ENCODE data around the gene IREB2.

IREB2 gene

GRCh38 chr15:78453447-78453846, 15.4 kb downstream of the IREB2 start:
- Histone ChIP-seq H3K36me3 (peaks cover 4% of the 10 kb centered on the region), H3K9me3 (ENCODE audit: severe bottlenecking) (no peaks in the 10 kb centered on the region), H3K4me3 (ENCODE audit: low read depth, low read length) (no peak overlapping the region), H3K27ac (no peak overlapping the region), H3K27me3 (ENCODE audit: insufficient read depth, low read depth, severe bottlenecking) (no peaks in the 10 kb centered on the region)
- DNase-seq: no peak
- TF ChIP-seq CTCF (IDR thresholded peaks at IDR 0.05; ENCODE audit: low read depth, low read length): no peak

- H3K27me3 ChIP-seq (ENCODE audit: insufficient read depth, low read depth, severe bottlenecking): no peaks in the 10 kb centered on the region
- H3K36me3 ChIP-seq: peaks cover 2% of the 10 kb centered on the region
- TF ChIP-seq CTCF (IDR thresholded peaks at IDR 0.05; ENCODE audit: low read depth, low read length): no peak
- DNase-seq: no peak
- no peaks in the 10 kb centered on the region for H3K9me3 ChIP-seq (ENCODE audit: severe bottlenecking)
- H3K27ac ChIP-seq: no peak overlapping the region
- H3K4me3 ChIP-seq (ENCODE audit: low read depth, low read length): no peak overlapping the region
These were observed 17.0 kb downstream of the IREB2 start for GRCh38 chr15:78454992-78455391.

DNA sequence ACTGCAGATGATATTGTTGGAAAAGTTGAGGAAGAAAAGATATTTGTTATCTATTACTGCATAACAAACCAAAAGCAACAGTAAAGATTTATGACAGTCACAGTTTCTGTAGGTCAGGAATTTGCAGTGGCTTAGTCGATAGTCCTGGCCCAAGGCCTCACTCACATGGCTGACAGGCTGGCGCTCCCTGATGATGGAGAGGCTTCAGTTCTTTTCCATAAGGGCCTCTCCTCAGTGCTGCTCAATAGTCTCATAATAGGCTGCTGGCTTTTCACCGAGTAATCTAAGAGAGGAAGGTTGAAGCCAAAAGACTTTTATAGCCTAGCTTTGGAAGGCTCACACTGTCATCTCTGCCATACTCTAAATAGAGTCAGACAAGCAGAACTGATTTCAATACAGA, 17.7 kb downstream of the IREB2 start:
- TF ChIP-seq CTCF (IDR thresholded peaks at IDR 0.05; ENCODE audit: low read depth, low read length): no peak
- Histone ChIP-seq H3K36me3 (peaks cover 3% of the 10 kb centered on the region), H3K27me3 (ENCODE audit: insufficient read depth, low read depth, severe bottlenecking) (no peaks in the 10 kb centered on the region), H3K4me3 (ENCODE audit: low read depth, low read length) (no peak overlapping the region), H3K9me3 (ENCODE audit: severe bottlenecking) (no peaks in the 10 kb centered on the region), H3K27ac (no peak overlapping the region)
- no peak for DNase-seq

DNA sequence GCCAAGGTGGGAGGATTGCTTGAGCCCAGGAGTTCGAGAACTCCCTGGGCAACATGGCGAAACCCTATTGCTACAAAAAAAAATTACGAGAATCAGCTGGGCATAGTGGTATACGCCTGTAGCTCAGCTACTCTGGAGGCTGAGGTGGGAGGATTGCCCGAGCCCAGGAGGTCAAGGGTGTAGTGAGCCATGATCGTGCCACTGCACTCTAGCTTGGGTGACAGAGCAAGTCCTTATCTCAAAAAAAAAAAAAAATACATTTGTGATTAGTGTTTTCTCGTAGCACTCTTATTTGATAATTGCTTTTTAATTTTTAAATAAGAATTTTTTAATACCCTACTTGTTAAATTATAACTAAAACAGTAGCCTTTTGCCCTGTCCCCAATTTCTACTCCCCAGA, 18.4 kb downstream of the IREB2 start:
- DNase-seq: no peak
- no peak for TF ChIP-seq CTCF (IDR thresholded peaks at IDR 0.05; ENCODE audit: low read depth, low read length)
- Histone ChIP-seq H3K27me3 (ENCODE audit: insufficient read depth, low read depth, severe bottlenecking) (no peaks in the 10 kb centered on the region), H3K36me3 (peaks cover 6% of the 10 kb centered on the region), H3K9me3 (ENCODE audit: severe bottlenecking) (no peaks in the 10 kb centered on the region), H3K27ac (no peak overlapping the region), H3K4me3 (ENCODE audit: low read depth, low read length) (no peak overlapping the region)

DNA sequence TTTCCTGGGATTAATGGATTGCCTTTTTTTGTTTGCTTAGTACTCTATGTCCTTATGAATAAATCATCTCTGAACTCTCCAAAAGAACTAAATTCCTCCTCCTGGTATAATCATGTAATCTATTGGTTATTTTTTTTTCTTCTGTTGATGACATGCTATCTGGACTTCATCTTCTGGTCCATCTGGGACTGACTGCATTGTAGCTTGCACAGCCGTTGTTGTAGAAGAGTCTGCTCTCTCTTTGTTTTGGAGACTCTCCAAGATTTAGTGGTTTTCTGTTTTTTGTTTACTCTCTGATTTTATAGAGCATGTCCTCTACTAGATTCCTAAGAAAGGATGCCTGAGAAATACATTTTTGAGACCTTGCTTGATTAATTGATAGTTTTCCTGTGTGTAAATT, 19.1 kb downstream of the IREB2 start:
- H3K27me3 ChIP-seq (ENCODE audit: insufficient read depth, low read depth, severe bottlenecking): no peaks in the 10 kb centered on the region
- no peak overlapping the region for H3K4me3 ChIP-seq (ENCODE audit: low read depth, low read length)
- peaks cover 6% of the 10 kb centered on the region for H3K36me3 ChIP-seq
- no peaks in the 10 kb centered on the region for H3K9me3 ChIP-seq (ENCODE audit: severe bottlenecking)
- DNase-seq: no peak
- no peak overlapping the region for H3K27ac ChIP-seq
- no peak for TF ChIP-seq CTCF (IDR thresholded peaks at IDR 0.05; ENCODE audit: low read depth, low read length)

DNA sequence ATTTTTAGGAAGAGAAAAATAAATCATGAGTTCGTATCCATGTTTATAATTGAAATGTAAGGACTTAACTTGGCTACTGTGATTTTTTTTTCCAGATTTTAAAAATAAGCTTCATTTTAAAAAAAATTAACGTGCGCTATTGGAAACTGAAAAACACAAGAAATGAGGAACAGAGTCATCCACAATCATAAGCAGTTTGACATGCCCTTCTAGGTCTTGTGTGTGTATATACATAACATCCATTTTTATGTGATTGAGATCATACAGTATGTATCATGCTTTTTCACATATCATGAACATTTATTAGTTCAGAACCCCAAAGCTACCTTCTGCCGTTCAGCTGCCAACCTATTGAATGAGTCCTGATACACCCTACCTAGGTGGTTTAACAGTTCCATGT, 22.7 kb downstream of the IREB2 start:
- H3K4me3 ChIP-seq (ENCODE audit: low read depth, low read length): no peak overlapping the region
- DNase-seq: no peak
- H3K27me3 ChIP-seq (ENCODE audit: insufficient read depth, low read depth, severe bottlenecking): no peaks in the 10 kb centered on the region
- no peak overlapping the region for H3K27ac ChIP-seq
- peaks cover 31% of the 10 kb centered on the region for H3K36me3 ChIP-seq
- no peak for TF ChIP-seq CTCF (IDR thresholded peaks at IDR 0.05; ENCODE audit: low read depth, low read length)
- no peaks in the 10 kb centered on the region for H3K9me3 ChIP-seq (ENCODE audit: severe bottlenecking)

Data from WERI-Rb-1 (cell line).